GM12878 (cell line): ENCODE data around the gene MELTF. TPM values are rescaled to one million over a fixed set of nuclear protein-coding genes. Genes with fewer than 3 reads are reported as not detected.

ENCODE experiments used
- ATAC-seq: fragments of 200-7000 bp; cut with Tn5 transposase; 3 replicates; pipeline ENCODE4 v1.9.1; 2020; ENCODE audit warnings: mild to moderate bottlenecking, moderate library complexity
- BruUV-seq: library from RNA; stranded (reverse); fragments of 400-500 nt; replicated peaks from 2 replicates; lab custom pipeline; 2021; lab: Mats Ljungman, UMichigan
- CTCF ChIA-PET: fragments of 300-600 bp; sonication (Branson Sonifier 250); formaldehyde crosslinking; extraction: SDS; loops from one replicate; lab custom pipeline; 2021; ENCODE audit warnings: inconsistent platforms; lab: Yijun Ruan, JAX
- POLR2A ChIA-PET: fragments of 350-600 bp; formaldehyde crosslinking; extraction: SDS; loops from one replicate; lab custom pipeline; 2021; ENCODE audit warnings: inconsistent platforms; lab: Charles Lee
- RAD21 ChIA-PET: fragments of 300-600 bp; sonication (Branson Sonifier 250); formaldehyde crosslinking; loops from one replicate; lab custom pipeline; 2023; ENCODE audit warnings: antibody characterized with exemption; ENCODE audit not compliant: unreplicated experiment; lab: Charles Lee
- SMC1A ChIA-PET: fragments of 300-600 bp; sonication (Branson Sonifier 250); formaldehyde crosslinking; loops from one replicate; lab custom pipeline; 2023; ENCODE audit not compliant: unreplicated experiment, uncharacterized antibody; lab: Charles Lee
- DNase-seq: peaks from one replicate; pipeline ENCODE4 v3.0.0-alpha.2; 2011; ENCODE audit warnings: low read depth, low spot score
- FAIRE-seq: peaks from 3 replicates; lab custom pipeline; 2011; peaks lifted over from hg19 to GRCh38; lab: Jason Lieb, UNC
- H2AFZ ChIP-seq: 2 replicates; pipeline ENCODE4 v1.6.0; 2011; ENCODE audit warnings: low read depth, low read length, control low read depth; ENCODE audit not compliant: control insufficient read depth
- H3K27ac ChIP-seq: 2 replicates; pipeline ENCODE4 v1.5.1; 2011; ENCODE audit warnings: control low read depth; ENCODE audit not compliant: control insufficient read depth, insufficient read depth
- H3K27me3 ChIP-seq, 2 experiments: replicated peaks in 1 of 2; 2 replicates each; pipeline versions ENCODE4 v1.6.0 to v1.6.1; 2011; ENCODE audit warnings: low read length in 1 of 2; ENCODE audit not compliant: control insufficient read depth in 2 of 2, insufficient read depth in 2 of 2
- H3K36me3 ChIP-seq, 2 experiments: 2 replicates each; pipeline ENCODE4 v1.5.1; 2011; ENCODE audit warnings: low read length in 1 of 2; ENCODE audit not compliant: control insufficient read depth in 2 of 2, insufficient read depth in 2 of 2
- H3K4me1 ChIP-seq: 2 replicates; pipeline ENCODE4 v1.6.1; 2011; ENCODE audit warnings: mild to moderate bottlenecking, low read length, moderate library complexity, mixed read lengths; ENCODE audit not compliant: control insufficient read depth, insufficient read depth
- H3K4me2 ChIP-seq: 2 replicates; pipeline ENCODE4 v1.6.0; 2011; ENCODE audit warnings: control low read depth; ENCODE audit not compliant: control insufficient read depth, insufficient read depth
- H3K4me3 ChIP-seq: fragments of 200-600 bp; sonication (generic); 2 replicates; pipeline ENCODE4 v1.5.1; 2016
- H3K79me2 ChIP-seq: 2 replicates; pipeline ENCODE4 v1.6.0; 2011; ENCODE audit warnings: low read length; ENCODE audit not compliant: control insufficient read depth, insufficient read depth
- H3K9ac ChIP-seq: 2 replicates; pipeline ENCODE4 v1.8.0; 2011; ENCODE audit warnings: low read length, control low read depth, mixed read lengths; ENCODE audit not compliant: control insufficient read depth, insufficient read depth
- H3K9me3 ChIP-seq: replicated peaks from 3 replicates; pipeline ENCODE4 v1.5.1; 2011; ENCODE audit warnings: mild to moderate bottlenecking, low read length; ENCODE audit not compliant: control insufficient read depth, insufficient read depth
- H4K20me1 ChIP-seq: 2 replicates; pipeline ENCODE4 v1.6.0; 2011; ENCODE audit not compliant: control insufficient read depth, insufficient read depth
- BCL11A ChIP-seq: IDR thresholded peaks from 2 replicates; pipeline ENCODE4 v1.6.1; 2011; ENCODE audit warnings: low read depth, low read length
- ETV6 ChIP-seq, 2 experiments: fragments of 450-650 bp in 1 of 2; IDR thresholded peaks in 1 of 2; conservative IDR thresholded peaks in 1 of 2; 2 replicates each; pipeline ENCODE4 v1.6.1; 2014; ENCODE audit warnings: antibody characterized with exemption in 1 of 2, borderline replicate concordance in 1 of 2, low read depth in 1 of 2, mild to moderate bottlenecking in 1 of 2, moderate library complexity in 1 of 2
- IKZF1 ChIP-seq: fragments of 450-650 bp; conservative IDR thresholded peaks from 2 replicates; pipeline ENCODE4 v1.6.1; 2017; ENCODE audit warnings: antibody characterized with exemption, mild to moderate bottlenecking
- SUPT20H ChIP-seq: IDR thresholded peaks from 2 replicates; pipeline ENCODE4 v1.6.1; 2011; ENCODE audit warnings: low read depth, mild to moderate bottlenecking, low read length, moderate library complexity, borderline replicate concordance; ENCODE audit not compliant: control insufficient read depth
- ZNF384 ChIP-seq: IDR thresholded peaks from 2 replicates; pipeline ENCODE4 v1.6.1; 2012; ENCODE audit warnings: low read depth, mild to moderate bottlenecking, low read length, improper control_type of control experiment, borderline replicate concordance
- WGBS: methylation state at CpG from one replicate; pipeline ENCODE4 v1.1.6; 2016; ENCODE audit warnings: low lambda C conversion rate; ENCODE audit not compliant: insufficient replicate concordance, insufficient coverage; ENCODE audit errors: missing lambda C conversion rate; 5-methylcytosine and 5-hydroxymethylcytosine counted together
- in situ Hi-C: fragments of 300-500 bp; cut with MboI; formaldehyde crosslinking; loops from 9 replicates; pipeline ENCODE4 v1.14.3; 2018; ENCODE audit warnings: mixed read lengths
- intact Hi-C: fragments of 100-400 bp; cut with micrococcal nuclease; formaldehyde crosslinking; loops from one replicate; pipeline ENCODE4 v1.14.2; 2022; ENCODE audit not compliant: unreplicated experiment
- polyA plus RNA-seq, 11 experiments: library from polyadenylated mRNA; depleted of rRNA in 4 of 11; unstranded in 6 of 11; stranded (reverse) in 5 of 11; fragments of >200 nt; fragmentation: Nextera tagmentation in 4 of 11; fragmentation: Illumina TruSeq in 1 of 11; extraction: Ambion mirVana in 4 of 11; extraction: Trizol in 1 of 11; gene quantifications; 1 replicate in 1 of 11; 2 replicates in 10 of 11; pipeline versions ENCODE4 v1.2.1 to v1.2.3, GENCODE V29; 2011 to 2016; ENCODE audit warnings: inconsistent platforms in 2 of 11, missing spikeins in 2 of 11, low read depth in 1 of 11
- total RNA-seq, 4 experiments: library from RNA; depleted of rRNA in 3 of 4; stranded (reverse); fragments of >200 nt in 3 of 4; fragmentation: Illumina TruSeq in 1 of 4; extraction: Trizol in 1 of 4; gene quantifications; 2 replicates each; pipeline versions ENCODE4 v1.2.1 to v1.2.3, GENCODE V29; 2013 to 2021
- TF ChIP-seq, protein P1 (sequence below): IDR thresholded peaks from 2 replicates; pipeline ENCODE4 v1.6.1; 2011; ENCODE audit warnings: low read depth, mild to moderate bottlenecking, low read length, moderate library complexity, borderline replicate concordance; ENCODE audit errors: extremely low read depth
- TF ChIP-seq, protein P2 (sequence below), 3 experiments: IDR thresholded peaks in 2 of 3; conservative IDR thresholded peaks in 1 of 3; 2 replicates each; pipeline ENCODE4 v1.5.1; 2011; ENCODE audit warnings: low read depth in 3 of 3, low read length in 3 of 3, mild to moderate bottlenecking in 3 of 3, control low read depth in 2 of 3, moderate library complexity in 2 of 3, inconsistent platforms in 1 of 3, mixed read lengths in 1 of 3; ENCODE audit not compliant: control insufficient read depth in 2 of 3, insufficient read depth in 1 of 3; ENCODE audit errors: extremely low read depth in 1 of 3

Gene MELTF
- total and polyA plus RNA-seq, 10 of the 15 experiments (the other 5 are each of a cell fraction or from before 2014, with no cell fraction given) = 0.55 to 49.1 (median 11.1) TPM

DNA sequence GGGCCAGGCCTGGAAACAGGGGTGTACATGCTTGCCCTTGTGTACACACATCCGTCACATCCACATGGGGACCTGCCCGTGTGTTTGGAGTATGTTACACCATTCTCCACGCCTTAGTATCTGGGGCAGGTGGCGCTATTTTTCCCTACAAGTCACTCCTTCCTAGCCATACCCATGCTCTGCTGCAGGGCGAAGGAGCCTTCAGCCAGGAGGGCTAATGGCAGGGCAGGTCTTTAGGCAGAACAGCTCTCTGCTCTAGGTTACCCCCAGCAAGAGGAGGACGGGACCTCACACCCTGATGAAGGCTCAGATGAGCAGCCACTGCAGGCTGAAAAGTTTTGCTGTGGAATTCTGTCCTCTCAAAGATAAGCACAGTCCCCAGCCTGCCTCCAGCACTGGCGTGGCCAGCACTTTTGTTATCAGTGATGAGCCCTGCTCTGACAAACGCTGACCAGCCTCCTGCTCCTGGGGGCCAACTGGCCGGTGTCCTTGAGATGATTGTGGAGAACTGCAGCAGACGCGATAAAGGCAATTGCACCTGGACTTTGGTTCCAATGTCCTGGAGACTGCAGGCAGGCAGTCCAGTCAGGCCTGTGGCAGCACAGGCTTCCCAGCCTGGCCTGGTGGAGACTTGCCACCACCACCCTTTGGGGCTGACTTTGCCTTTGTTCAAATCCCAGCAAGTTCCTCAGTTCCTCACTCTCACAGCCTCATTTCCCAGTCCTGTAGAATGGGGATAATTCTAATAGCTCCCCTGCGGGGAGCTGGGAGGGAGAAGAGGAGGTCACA lies 41.2 kb downstream of the MELTF start:
- ChIA-PET RAD21 (no interaction called here), SMC1A (interaction anchor here (1.1 to 1.3 kb wide), 3 partner anchors 41 to 194 kb away, joined by 3 to 4 read pairs (median 3); no protein-coding TSS in a partner anchor), CTCF (interaction anchor here (0.7 to 0.9 kb wide), 2 partner anchors 194 to 200 kb away, joined by 3 read pairs; no protein-coding TSS in a partner anchor), POLR2A (no interaction called here)
- 45% methylated on average over 12 of the region's 12 CpGs for WGBS
- Histone ChIP-seq H3K4me1 (no peaks in the 10 kb centered on the region), H3K27ac (no peak overlapping the region), H2AFZ (no peak overlapping the region), H3K9ac (no peak overlapping the region), H3K9me3 (peaks cover 2% of the 10 kb centered on the region; the same call in 1 of the 3 replicates), H3K79me2 (no peaks in the 10 kb centered on the region), H3K4me2 (no peak overlapping the region), H4K20me1 (no peaks in the 10 kb centered on the region), H3K27me3 (no peaks in the 10 kb centered on the region), H3K4me3 (no peak overlapping the region), H3K36me3 (no peaks in the 10 kb centered on the region)
- DNase-seq (no peak), ATAC-seq (peak; percentile 82), FAIRE-seq (no peak)
- in situ Hi-C loops = loop anchor here (25.0 kb wide), 1 partner anchor 524 kb away; no protein-coding TSS in a partner anchor
- TF ChIP-seq IKZF1 (no peak), SUPT20H (no peak), ETV6 (conservative IDR thresholded peaks at IDR 0.05 in 1 of 2, IDR thresholded peaks at IDR 0.05 in 1 of 2; ENCODE audit: borderline replicate concordance in 1 of 2, low read depth in 1 of 2) (no peak), BCL11A (no peak), ZNF384 (no peak)
- TF ChIP-seq, protein P1, sequence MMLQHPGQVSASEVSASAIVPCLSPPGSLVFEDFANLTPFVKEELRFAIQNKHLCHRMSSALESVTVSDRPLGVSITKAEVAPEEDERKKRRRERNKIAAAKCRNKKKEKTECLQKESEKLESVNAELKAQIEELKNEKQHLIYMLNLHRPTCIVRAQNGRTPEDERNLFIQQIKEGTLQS = no peak
- TF ChIP-seq, protein P2, sequence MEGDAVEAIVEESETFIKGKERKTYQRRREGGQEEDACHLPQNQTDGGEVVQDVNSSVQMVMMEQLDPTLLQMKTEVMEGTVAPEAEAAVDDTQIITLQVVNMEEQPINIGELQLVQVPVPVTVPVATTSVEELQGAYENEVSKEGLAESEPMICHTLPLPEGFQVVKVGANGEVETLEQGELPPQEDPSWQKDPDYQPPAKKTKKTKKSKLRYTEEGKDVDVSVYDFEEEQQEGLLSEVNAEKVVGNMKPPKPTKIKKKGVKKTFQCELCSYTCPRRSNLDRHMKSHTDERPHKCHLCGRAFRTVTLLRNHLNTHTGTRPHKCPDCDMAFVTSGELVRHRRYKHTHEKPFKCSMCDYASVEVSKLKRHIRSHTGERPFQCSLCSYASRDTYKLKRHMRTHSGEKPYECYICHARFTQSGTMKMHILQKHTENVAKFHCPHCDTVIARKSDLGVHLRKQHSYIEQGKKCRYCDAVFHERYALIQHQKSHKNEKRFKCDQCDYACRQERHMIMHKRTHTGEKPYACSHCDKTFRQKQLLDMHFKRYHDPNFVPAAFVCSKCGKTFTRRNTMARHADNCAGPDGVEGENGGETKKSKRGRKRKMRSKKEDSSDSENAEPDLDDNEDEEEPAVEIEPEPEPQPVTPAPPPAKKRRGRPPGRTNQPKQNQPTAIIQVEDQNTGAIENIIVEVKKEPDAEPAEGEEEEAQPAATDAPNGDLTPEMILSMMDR (IDR thresholded peaks at IDR 0.05 in 2 of 3, conservative IDR thresholded peaks at IDR 0.05 in 1 of 3; ENCODE audit: control insufficient read depth in 2 of 3, extremely low read depth in 1 of 3, insufficient read depth in 1 of 3, low read depth in 3 of 3, low read length in 3 of 3) = peak; percentile 14 to 30 (median 14); a peak in 1 of 6 replicates
- BruUV-seq = no TSS peak
- intact Hi-C loops = no loop called here
